ENCODE measurements around the gene UBE2G1.

The UBE2G1 gene

DNA sequence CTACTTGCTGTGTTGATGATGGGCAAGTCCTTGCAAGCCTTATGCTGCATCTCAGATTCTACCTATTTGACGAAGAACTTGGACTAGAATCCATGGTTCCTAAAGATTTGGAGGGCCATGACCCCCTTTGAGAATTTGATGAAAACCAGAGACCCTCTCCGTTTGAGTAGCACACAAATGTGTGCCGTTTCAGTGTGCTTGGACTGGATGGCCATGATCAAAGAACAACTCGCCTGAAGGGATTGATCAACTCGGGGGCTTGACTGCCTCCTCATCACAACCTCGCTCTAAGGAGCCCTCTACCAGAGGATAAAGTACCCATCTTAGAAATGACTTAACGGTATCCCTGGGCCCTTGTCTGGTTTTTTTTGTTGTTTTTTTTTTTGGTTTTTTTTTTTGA lies 99.9 kb downstream of the UBE2G1 start:
- no peaks in the 10 kb centered on the region for H3K9me3 ChIP-seq
- H3K27me3 ChIP-seq, result no peaks in the 10 kb centered on the region
- no peak overlapping the region for H3K4me3 ChIP-seq (ENCODE audit: low read depth in 1 of 2, low read length in 1 of 2)
- TF ChIP-seq, protein P1, sequence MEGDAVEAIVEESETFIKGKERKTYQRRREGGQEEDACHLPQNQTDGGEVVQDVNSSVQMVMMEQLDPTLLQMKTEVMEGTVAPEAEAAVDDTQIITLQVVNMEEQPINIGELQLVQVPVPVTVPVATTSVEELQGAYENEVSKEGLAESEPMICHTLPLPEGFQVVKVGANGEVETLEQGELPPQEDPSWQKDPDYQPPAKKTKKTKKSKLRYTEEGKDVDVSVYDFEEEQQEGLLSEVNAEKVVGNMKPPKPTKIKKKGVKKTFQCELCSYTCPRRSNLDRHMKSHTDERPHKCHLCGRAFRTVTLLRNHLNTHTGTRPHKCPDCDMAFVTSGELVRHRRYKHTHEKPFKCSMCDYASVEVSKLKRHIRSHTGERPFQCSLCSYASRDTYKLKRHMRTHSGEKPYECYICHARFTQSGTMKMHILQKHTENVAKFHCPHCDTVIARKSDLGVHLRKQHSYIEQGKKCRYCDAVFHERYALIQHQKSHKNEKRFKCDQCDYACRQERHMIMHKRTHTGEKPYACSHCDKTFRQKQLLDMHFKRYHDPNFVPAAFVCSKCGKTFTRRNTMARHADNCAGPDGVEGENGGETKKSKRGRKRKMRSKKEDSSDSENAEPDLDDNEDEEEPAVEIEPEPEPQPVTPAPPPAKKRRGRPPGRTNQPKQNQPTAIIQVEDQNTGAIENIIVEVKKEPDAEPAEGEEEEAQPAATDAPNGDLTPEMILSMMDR (IDR thresholded peaks at IDR 0.05), result no peak
- H3K36me3 ChIP-seq, result peaks cover 15% of the 10 kb centered on the region
- peaks cover 25 to 27% of the 10 kb centered on the region in 2 experiments for H3K4me1 ChIP-seq (ENCODE audit: control insufficient read depth in 1 of 2, insufficient read depth in 1 of 2, low read depth in 1 of 2, low read length in 1 of 2)
- H3K27ac ChIP-seq, result no peak overlapping the region

DNA sequence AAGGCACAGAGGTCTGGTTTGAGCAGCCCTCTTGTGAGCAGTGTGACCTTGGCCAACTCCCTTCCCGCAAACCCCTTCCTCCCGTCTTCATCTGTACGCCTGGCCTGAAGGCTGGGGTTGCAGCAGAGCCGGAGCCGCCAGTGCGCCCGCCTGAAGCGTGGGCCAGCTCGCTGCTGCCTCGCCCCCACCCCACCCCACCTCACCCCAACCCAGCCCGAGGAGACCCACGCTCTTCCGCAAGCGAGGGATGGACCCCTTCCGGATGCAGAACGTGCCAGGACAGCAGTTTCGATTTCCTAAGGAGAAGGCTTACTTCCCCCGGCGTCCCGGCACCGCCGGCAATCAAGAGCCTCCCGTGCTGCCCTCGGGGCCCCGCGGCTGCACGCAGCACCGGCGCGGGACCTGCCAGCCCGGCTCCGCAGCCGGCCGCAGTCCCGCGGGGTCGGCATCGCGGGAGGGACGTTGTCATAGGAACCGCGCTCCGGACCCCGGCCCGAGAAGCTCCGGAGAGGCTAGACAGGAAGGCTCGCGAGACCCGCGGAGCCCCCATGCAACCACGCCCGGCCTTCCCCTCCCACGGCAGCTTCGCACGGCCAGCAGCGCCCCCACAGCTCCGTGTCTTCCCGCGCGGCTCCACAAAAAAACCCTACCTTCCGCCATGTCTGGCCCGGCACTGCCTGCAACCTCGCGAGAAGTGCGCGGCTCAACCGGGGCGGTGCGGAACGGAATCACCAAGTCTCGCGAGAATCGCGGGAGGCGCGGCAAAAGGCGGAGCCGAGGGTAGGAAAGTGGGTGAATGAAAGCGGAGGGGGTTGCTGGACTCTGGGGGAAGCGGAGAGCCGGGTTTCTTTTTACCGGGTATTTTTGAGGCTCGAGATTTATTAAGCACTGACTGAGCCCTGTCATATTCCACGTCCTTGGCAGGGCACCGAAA lies 102.9 kb downstream of the UBE2G1 start, which contains the start of gene ANKFY1:
TSS of gene ANKFY1 (minus strand) at position 698 of the 934 bp plus-strand sequence. CDS start at position 660, 38 bp downstream.
- Histone ChIP-seq H3K27ac (peak within 1 kb of the TSS; percentile 88), H3K4me1 (ENCODE audit: control insufficient read depth in 1 of 2, insufficient read depth in 1 of 2, low read depth in 1 of 2, low read length in 1 of 2) (peaks cover 26 to 30% of the 10 kb centered on the region in 2 experiments), H3K36me3 (peaks cover 6% of the 10 kb centered on the region), H3K4me3 (ENCODE audit: low read depth in 1 of 2, low read length in 1 of 2) (peak within 1 kb of the TSS; percentile 83 to 98), H3K27me3 (no peaks in the 10 kb centered on the region), H3K9me3 (no peaks in the 10 kb centered on the region)
- TF ChIP-seq, protein P1 (IDR thresholded peaks at IDR 0.05), result peak; percentile 54

DNA sequence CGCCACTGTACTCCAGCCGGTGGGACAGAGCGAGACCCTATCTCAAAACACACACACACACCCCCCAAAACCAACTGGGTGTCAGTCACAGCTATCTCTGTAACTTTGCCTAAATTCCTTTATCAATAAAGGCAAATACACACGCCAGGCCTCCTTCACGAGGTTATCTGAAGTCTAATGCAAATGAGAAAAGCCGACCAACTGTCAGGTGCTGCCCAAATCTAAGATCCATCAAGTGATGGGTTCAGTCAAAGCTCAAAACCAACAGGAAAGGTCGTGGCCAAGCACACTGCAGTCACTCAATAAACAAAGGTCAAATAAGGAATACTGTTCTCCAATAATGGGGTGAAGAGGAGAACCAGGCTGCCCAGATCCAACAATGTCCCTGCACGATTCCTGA lies 103.8 kb downstream of the UBE2G1 start:
- H3K36me3 ChIP-seq, result no peaks in the 10 kb centered on the region
- H3K27ac ChIP-seq, result peak overlapping the region; percentile 88
- H3K4me1 ChIP-seq (ENCODE audit: control insufficient read depth in 1 of 2, insufficient read depth in 1 of 2, low read depth in 1 of 2, low read length in 1 of 2), result peaks cover 28 to 32% of the 10 kb centered on the region in 2 experiments
- H3K27me3 ChIP-seq, result no peaks in the 10 kb centered on the region
- H3K4me3 ChIP-seq (ENCODE audit: low read depth in 1 of 2, low read length in 1 of 2), result peak overlapping the region; percentile 83 to 98
- H3K9me3 ChIP-seq, result no peaks in the 10 kb centered on the region
- TF ChIP-seq, protein P1 (IDR thresholded peaks at IDR 0.05), result no peak

DNA sequence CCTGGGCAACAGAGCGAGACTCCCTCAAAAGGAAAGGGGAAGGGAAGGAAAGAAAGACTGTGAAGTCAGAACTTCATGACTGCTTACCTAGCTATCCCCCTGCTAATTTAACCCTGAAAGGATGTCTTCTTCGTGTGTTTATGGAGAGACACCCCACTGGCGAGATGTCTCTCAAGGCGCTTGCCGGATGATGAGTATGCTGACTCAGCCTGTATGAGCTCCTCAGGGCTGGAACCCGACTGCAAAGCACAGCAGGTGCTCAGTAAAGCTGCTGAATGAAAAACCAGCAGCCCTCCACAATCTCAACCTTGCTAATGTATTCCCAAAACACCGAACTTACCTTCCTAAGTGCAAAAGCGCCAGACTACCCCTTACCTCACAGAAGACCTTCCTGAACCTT lies 105.0 kb downstream of the UBE2G1 start:
- Histone ChIP-seq H3K27me3 (no peaks in the 10 kb centered on the region), H3K4me3 (ENCODE audit: low read depth in 1 of 2, low read length in 1 of 2) (no peak overlapping the region), H3K36me3 (no peaks in the 10 kb centered on the region), H3K27ac (no peak overlapping the region), H3K4me1 (ENCODE audit: control insufficient read depth in 1 of 2, insufficient read depth in 1 of 2, low read depth in 1 of 2, low read length in 1 of 2) (peaks cover 40 to 44% of the 10 kb centered on the region in 2 experiments), H3K9me3 (no peaks in the 10 kb centered on the region)
- TF ChIP-seq, protein P1 (IDR thresholded peaks at IDR 0.05), result no peak

DNA sequence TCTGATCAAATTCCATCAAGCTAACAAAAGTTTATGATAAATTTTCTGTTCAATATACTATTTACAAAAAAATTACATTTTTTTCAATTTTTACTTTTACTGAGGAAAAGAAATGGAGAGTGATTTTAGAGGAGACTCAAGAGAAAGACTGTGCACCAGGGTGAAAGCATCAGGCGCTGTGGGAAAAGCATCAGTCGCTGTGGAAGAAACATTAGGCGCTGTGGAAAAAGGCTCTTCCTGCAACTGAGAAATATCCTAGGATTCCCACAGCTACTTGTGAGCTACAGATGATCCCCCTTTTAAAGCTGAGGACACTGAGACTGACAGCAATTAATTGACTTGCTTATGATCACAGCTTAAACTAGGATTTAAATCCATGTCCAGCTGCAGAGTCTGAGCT lies 107.6 kb downstream of the UBE2G1 start:
- Histone ChIP-seq H3K4me1 (ENCODE audit: control insufficient read depth in 1 of 2, insufficient read depth in 1 of 2, low read depth in 1 of 2, low read length in 1 of 2) (peaks cover 56 to 57% of the 10 kb centered on the region in 2 experiments), H3K4me3 (ENCODE audit: low read depth in 1 of 2, low read length in 1 of 2) (no peak overlapping the region), H3K27me3 (no peaks in the 10 kb centered on the region), H3K9me3 (no peaks in the 10 kb centered on the region), H3K36me3 (no peaks in the 10 kb centered on the region), H3K27ac (no peak overlapping the region)
- TF ChIP-seq, protein P1 (IDR thresholded peaks at IDR 0.05), result no peak
